Lower leg skin (tissue), 4 donors: ENCODE data around the gene AP1B1. TPM values are rescaled to one million over a fixed set of nuclear protein-coding genes. Genes with fewer than 3 reads are reported as not detected.

Source experiments
- DNase-seq, 2 donors: peaks; one replicate each; pipeline ENCODE4 v3.0.0-alpha.2; 2019; ENCODE audit warnings: low spot score in 2 of 2
- H3K4me3 ChIP-seq: fragments of 200-600 bp; sonication (generic); 2 replicates; pipeline ENCODE4 v1.5.1; 2017; ENCODE audit warnings: mild to moderate bottlenecking, low read depth; ENCODE audit not compliant: poor library complexity, severe bottlenecking
- POLR2A ChIP-seq, 2 donors: fragments of 450-650 bp; IDR thresholded peaks; one replicate each; pipeline ENCODE4 v1.6.1; 2016 to 2017; ENCODE audit warnings: antibody characterized with exemption in 2 of 2, mild to moderate bottlenecking in 1 of 2, moderate library complexity in 1 of 2
- WGBS, 2 donors: methylation state at CpG; one replicate each; pipeline ENCODE4 v1.1.5; 2018; 5-methylcytosine and 5-hydroxymethylcytosine counted together
- intact Hi-C: fragments of 100-400 bp; cut with DNase I; formaldehyde crosslinking; loops from one replicate; pipeline ENCODE4 v1.15.0; 2023; ENCODE audit warnings: low total_unique reads
- total RNA-seq, 4 donors: library from RNA; depleted of rRNA; stranded (reverse); fragments of >200 nt; gene quantifications; one replicate each; pipeline ENCODE4 v1.1.0, GENCODE V29; 2016
- TF ChIP-seq, protein P1 (sequence below), 3 donors: fragments of 450-650 bp; IDR thresholded peaks; one replicate each; pipeline ENCODE4 v1.5.1; 2016; ENCODE audit warnings: antibody characterized with exemption in 3 of 3, mild to moderate bottlenecking in 3 of 3, moderate library complexity in 2 of 3

AP1B1 gene
- total RNA-seq, 4 donors from 2014 or later = 65.4 to 95.5 (median 79.0) TPM

DNA sequence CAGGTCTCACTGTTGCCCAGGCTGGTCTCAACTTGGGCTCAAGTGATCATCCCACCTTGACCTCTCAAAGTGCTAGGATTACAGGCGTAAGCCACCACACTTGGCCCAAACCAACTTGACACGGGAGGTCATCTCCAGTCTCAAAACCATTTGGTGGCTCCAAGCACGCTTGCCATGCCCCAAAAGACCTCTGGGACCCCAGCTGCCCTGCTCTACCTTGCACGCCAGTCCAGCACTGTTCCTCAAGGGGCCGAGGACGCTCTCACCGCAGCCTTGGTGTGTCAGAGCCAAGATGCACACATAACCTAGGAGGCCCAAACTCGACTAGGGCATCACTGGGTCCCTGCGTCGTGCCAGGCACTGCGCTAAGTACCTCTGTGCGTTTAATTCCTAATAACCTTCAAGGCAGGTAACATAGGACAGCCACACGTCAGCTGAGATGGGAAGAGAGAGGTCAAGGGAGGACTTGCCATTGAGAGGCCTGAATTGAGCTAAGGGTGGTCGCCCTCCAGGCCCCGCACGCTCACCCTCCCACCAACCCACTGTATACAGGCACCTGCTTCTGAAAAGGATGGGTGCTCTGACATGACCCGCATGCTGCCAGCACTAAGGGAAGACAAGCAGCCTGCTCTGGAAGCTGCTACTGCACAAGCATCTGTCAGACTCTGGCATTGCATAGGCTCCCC is 86.5 kb downstream of the AP1B1 start:
- intact Hi-C loops = no loop called here
- H3K4me3 ChIP-seq = no peak overlapping the region
- peak in 1 of 2 donors; percentile 85 for DNase-seq
- TF ChIP-seq, protein P1, sequence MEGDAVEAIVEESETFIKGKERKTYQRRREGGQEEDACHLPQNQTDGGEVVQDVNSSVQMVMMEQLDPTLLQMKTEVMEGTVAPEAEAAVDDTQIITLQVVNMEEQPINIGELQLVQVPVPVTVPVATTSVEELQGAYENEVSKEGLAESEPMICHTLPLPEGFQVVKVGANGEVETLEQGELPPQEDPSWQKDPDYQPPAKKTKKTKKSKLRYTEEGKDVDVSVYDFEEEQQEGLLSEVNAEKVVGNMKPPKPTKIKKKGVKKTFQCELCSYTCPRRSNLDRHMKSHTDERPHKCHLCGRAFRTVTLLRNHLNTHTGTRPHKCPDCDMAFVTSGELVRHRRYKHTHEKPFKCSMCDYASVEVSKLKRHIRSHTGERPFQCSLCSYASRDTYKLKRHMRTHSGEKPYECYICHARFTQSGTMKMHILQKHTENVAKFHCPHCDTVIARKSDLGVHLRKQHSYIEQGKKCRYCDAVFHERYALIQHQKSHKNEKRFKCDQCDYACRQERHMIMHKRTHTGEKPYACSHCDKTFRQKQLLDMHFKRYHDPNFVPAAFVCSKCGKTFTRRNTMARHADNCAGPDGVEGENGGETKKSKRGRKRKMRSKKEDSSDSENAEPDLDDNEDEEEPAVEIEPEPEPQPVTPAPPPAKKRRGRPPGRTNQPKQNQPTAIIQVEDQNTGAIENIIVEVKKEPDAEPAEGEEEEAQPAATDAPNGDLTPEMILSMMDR (IDR thresholded peaks at IDR 0.05) = no peak
- no peak for TF ChIP-seq POLR2A (IDR thresholded peaks at IDR 0.05)
- 84 to 86% methylated on average over 16 to 17 of the region's 17 CpGs for WGBS, 2 donors

DNA sequence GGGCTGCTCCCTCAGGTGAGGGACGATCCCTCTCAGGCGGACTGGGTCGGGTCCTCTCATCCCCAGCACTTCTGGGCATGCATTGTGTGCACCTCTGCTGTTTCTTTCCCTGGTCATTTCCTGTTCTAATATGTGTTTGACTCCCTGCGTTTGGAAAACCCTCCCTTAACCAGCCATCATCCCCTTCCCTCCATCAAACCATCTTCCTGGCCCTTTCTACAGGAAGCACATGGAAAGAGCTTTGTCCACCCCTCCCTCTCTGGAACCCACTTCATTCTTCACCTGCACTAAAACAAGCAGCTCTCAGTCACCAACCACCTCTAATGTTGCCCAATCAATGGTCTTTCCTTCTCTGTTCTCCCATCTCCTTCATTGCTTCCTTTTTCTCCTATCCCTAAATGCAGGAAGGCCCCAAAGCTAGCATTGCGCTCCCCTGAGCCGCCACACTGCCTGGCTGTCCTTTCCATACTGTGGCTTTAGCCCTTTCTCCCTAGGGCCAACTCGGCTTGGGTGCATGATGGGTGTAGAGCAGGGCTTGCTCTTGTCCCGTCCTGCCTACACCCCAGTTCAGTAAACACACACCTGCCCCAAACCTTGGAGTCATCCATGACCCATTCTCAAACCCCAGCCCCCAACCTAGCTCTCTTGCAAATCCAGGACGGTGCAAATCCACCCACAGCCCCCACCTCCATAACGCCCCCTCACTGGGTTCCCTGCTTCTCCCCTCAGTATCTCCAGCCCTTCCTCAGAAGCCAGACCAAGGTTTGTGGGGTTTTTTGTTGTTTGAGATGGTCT is 87.4 kb downstream of the AP1B1 start:
- 67 to 72% methylated on average over 10 of the region's 10 CpGs for WGBS, 2 donors
- DNase-seq = peak in 1 of 2 donors; percentile 75
- TF ChIP-seq, protein P1 (IDR thresholded peaks at IDR 0.05) = no peak
- TF ChIP-seq POLR2A (IDR thresholded peaks at IDR 0.05) = no peak
- intact Hi-C loops = no loop called here
- H3K4me3 ChIP-seq = no peak overlapping the region

DNA sequence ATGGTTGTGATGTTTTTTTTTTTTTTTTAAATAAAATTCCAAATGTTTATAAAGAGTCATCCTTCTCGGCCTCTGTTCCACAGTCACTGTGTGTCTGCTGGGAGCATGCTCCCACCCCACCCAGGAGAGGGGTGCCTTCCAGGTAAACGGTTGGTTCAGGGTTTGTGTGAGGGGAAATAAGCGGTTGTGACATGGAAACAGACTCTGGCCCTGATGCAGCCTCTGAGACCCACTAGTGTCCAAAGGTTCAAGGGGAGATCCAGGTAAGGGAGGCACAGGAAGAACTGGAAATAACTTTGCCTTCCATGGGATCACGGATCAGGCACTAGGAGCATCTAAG is 87.9 kb downstream of the AP1B1 start:
- no peak overlapping the region for H3K4me3 ChIP-seq
- intact Hi-C loops = no loop called here
- TF ChIP-seq, protein P1 (IDR thresholded peaks at IDR 0.05) = no peak
- no peak for TF ChIP-seq POLR2A (IDR thresholded peaks at IDR 0.05)
- 62 to 66% methylated on average over 4 of the region's 4 CpGs for WGBS, 2 donors
- peak in 1 of 2 donors; percentile 67 for DNase-seq

DNA sequence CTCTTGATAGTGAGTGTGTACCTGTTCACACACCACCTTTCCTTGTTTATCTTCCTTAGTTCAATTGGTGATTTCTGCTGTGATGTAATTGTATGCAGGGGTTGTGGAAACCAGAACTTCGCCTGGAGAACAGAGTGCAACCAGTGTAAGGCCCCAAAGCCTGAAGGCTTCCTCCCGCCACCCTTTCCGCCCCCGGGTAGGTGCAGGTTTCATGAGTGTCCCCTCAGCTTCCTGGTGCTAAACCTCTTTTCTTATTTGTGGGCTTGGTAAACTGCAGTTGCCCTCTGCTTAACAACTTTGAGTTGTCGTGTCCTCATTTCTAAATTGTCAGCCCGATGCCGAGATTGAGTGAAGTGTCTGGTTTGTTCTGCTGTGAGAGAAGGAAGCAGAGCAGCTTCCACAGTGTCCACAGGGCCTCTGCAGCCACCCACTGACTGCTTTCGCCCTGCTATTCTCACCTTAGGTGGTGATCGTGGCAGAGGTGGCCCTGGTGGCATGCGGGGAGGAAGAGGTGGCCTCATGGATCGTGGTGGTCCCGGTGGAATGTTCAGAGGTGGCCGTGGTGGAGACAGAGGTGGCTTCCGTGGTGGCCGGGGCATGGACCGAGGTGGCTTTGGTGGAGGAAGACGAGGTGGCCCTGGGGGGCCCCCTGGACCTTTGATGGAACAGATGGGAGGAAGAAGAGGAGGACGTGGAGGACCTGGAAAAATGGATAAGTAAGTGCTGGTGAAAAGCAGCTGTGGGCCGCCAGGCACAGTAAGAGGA is 89.1 kb downstream of the AP1B1 start:
- no peak for TF ChIP-seq POLR2A (IDR thresholded peaks at IDR 0.05)
- intact Hi-C loops = no loop called here
- WGBS, 2 donors = 85 to 91% methylated on average over 19 of the region's 19 CpGs
- no peak overlapping the region for H3K4me3 ChIP-seq
- peak in 1 of 2 donors; percentile 81 for DNase-seq

DNA sequence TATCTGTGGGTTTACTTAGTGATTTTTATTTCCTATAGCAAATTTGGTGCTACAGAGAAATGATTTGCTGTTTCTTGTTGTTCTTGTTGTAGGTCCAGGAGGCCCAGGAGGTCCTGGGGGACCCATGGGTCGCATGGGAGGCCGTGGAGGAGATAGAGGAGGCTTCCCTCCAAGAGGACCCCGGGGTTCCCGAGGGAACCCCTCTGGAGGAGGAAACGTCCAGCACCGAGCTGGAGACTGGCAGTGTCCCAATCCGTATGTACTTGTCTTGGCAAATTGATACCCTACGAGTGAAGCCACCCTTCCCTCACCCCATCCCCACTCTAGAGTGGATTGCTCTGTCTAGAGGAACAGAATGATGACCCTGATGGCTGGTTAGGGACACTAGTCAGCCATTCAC is 89.7 kb downstream of the AP1B1 start:
- DNase-seq = peak in 1 of 2 donors; percentile 75
- intact Hi-C loops = no loop called here
- 72 to 73% methylated on average over 8 of the region's 8 CpGs for WGBS, 2 donors
- no peak overlapping the region for H3K4me3 ChIP-seq
- no peak for TF ChIP-seq POLR2A (IDR thresholded peaks at IDR 0.05)
- TF ChIP-seq, protein P1 (IDR thresholded peaks at IDR 0.05) = no peak

DNA sequence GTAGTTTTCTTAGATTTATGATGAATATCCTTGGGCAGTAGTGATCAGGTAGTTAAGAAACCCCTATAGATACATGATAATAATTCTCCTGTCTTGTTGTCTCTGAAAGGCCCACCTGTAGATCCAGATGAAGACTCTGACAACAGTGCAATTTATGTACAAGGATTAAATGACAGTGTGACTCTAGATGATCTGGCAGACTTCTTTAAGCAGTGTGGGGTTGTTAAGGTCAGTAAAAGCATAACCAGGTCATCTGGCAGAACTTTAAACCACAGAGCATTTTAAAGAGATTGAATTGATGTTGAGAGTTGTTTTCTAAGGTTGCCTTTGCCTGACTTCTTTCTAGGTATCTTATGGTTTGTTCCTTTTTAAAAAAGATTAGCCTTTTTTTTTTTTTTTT is 96.0 kb downstream of the AP1B1 start:
- intact Hi-C loops = no loop called here
- H3K4me3 ChIP-seq = no peak overlapping the region
- no peak for TF ChIP-seq POLR2A (IDR thresholded peaks at IDR 0.05)
- TF ChIP-seq, protein P1 (IDR thresholded peaks at IDR 0.05) = no peak
- DNase-seq = no peak
